ENCODE results near the gene OSR1. TPM values are rescaled to one million over a fixed set of nuclear protein-coding genes. Genes with fewer than 3 reads are reported as not detected.

OSR1 gene
- total RNA-seq (2021; ENCODE audit: unreplicated experiment) (4.4 TPM), Bru-seq, nascent RNA (percentile 51 among the genes with signal in this experiment), BruChase-seq, experiment 1, labeled RNA remaining after a 2-hour chase (percentile 44 among the genes with signal in this experiment), BruChase-seq, experiment 2, labeled RNA remaining after a 6-hour chase (percentile 35 among the genes with signal in this experiment)
- 5.1 TPM for polyA plus RNA-seq (2012; ENCODE audit: insufficient read length)
- long read RNA-seq, transcript OSR1-201 (3 exons, 1,936 nt) = major isoform, 6 of 6 reads
- long read RNA-seq, partial matches to known transcripts = 0 of 6 reads
- long read RNA-seq, other reads (novel, unspliced or antisense) = 0 of 6 reads

DNA sequence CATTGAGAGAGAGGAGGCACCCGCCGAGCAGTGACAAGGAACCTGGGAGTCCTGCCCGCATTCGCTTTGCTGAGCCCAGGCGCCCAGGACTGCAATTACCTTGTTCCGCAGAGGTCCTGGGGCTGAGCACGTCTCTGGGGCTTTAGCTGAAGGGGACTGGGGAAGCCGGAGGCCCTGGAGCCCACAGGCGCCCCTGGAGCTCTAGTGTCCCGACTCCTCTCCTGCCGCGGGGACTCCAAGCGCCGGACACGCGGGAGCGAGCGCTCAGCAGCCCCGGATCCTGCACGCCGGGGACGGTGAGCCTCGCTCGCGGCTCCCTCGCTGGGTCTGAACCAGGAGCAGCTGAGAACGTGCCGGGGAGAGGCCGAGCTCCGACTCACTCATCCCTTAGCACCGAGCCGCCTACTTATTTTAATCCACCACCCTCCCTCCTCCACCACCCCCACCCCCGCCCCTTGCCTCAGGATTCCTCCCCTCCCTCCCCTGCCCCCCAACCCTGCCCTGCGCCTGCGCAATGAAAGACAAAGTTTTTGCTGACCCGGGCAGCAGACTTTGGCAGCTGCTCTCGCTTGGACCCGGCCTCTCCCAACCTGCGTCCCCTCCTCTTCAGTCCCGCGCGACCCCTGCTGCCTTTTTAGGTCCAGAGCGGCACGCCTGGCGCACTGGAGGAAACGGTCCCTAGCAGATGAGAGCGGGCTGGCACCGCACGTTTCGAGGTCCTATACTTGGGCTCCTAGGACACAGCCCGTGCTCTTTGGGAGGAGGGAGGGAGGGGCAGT, at the start of gene OSR1:
OSR1 (minus strand) TSS at position 382 of the 779 bp plus-strand sequence. CDS start 4,818 bp downstream, outside the sequence.
- in situ Hi-C loops (cut with HindIII; ENCODE audit: low pct_unique_long_range_greater_than_20kb, low sequenced_read_pairs) (no loop called here), intact Hi-C loops (cut with micrococcal nuclease; ENCODE audit: unreplicated experiment) (loop anchor here (5.0 kb wide), 1 partner anchor 504 kb away; no protein-coding TSS in a partner anchor)
- H3K36me3 ChIP-seq (ENCODE audit: control insufficient read depth, insufficient read depth, low read length) = no peaks in the 10 kb centered on the region
- ATAC-seq = peak; percentile 73
- no peak within 1 kb of the TSS for H3K27ac ChIP-seq (ENCODE audit: low read length)
- ChIA-PET POLR2A (no interaction called here), CTCF (interaction anchor here (1.2 kb wide), 1 partner anchor 504 kb away, joined by 3 read pairs; no protein-coding TSS in a partner anchor)
- DNase-seq (ENCODE audit: low read depth, low spot score) = no peak
- H3K9me3 ChIP-seq (ENCODE audit: control insufficient read depth, insufficient read depth, low read depth, low read length) = no peaks in the 10 kb centered on the region
- peaks cover 12% of the 10 kb centered on the region; the same call in 1 of the 2 replicates for H3K4me1 ChIP-seq (ENCODE audit: control insufficient read depth, insufficient read depth, low read length)
- H3K27me3 ChIP-seq (ENCODE audit: control insufficient read depth, insufficient read depth, low read length) = peaks cover 14% of the 10 kb centered on the region
- TF ChIP-seq TCF7L2 (IDR thresholded peaks at IDR 0.05; ENCODE audit: low read depth, low read length) = no peak
- TF ChIP-seq CTCF (IDR thresholded peaks at IDR 0.05) = no peak
- TF ChIP-seq, protein P1, sequence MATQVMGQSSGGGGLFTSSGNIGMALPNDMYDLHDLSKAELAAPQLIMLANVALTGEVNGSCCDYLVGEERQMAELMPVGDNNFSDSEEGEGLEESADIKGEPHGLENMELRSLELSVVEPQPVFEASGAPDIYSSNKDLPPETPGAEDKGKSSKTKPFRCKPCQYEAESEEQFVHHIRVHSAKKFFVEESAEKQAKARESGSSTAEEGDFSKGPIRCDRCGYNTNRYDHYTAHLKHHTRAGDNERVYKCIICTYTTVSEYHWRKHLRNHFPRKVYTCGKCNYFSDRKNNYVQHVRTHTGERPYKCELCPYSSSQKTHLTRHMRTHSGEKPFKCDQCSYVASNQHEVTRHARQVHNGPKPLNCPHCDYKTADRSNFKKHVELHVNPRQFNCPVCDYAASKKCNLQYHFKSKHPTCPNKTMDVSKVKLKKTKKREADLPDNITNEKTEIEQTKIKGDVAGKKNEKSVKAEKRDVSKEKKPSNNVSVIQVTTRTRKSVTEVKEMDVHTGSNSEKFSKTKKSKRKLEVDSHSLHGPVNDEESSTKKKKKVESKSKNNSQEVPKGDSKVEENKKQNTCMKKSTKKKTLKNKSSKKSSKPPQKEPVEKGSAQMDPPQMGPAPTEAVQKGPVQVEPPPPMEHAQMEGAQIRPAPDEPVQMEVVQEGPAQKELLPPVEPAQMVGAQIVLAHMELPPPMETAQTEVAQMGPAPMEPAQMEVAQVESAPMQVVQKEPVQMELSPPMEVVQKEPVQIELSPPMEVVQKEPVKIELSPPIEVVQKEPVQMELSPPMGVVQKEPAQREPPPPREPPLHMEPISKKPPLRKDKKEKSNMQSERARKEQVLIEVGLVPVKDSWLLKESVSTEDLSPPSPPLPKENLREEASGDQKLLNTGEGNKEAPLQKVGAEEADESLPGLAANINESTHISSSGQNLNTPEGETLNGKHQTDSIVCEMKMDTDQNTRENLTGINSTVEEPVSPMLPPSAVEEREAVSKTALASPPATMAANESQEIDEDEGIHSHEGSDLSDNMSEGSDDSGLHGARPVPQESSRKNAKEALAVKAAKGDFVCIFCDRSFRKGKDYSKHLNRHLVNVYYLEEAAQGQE (IDR thresholded peaks at IDR 0.05; ENCODE audit: insufficient read depth in 1 of 2, low read depth in 2 of 2, low read length in 1 of 2) = no peak
- no peak for TF ChIP-seq POLR2AphosphoS5 (IDR thresholded peaks at IDR 0.05; ENCODE audit: low read depth, low read length)
- no peak for TF ChIP-seq SIN3A (IDR thresholded peaks at IDR 0.05; ENCODE audit: borderline replicate concordance, insufficient read depth, low read depth, low read length)
- no TSS peak for BruUV-seq (replicated peaks)
- H3K4me3 ChIP-seq (ENCODE audit: low read depth in 2 of 2, low read length in 2 of 2) = peak within 1 kb of the TSS; percentile 66 to 79

DNA sequence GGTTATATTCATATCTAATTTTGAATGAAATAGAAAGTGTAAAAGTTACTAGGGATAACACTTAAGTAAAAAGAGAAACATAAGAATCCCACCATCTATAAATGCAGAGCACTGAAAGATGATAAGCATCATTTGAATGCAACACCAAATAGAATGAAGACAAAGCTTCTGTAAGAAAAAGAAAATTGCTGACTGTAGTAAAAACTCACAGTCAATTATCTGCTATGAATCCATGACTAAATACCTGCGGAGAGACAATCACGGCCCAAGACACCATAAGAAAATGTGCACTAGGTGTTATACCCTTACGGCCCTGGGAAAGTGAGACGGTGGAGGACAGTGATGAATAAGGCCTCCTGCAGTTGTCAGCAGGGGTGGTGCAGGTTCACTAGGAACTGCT, 45.4 kb upstream of the OSR1 start:
- intact Hi-C loops (cut with micrococcal nuclease; ENCODE audit: unreplicated experiment) = no loop called here
- no peak overlapping the region for H3K27ac ChIP-seq (ENCODE audit: low read length)
- in situ Hi-C loops (cut with HindIII; ENCODE audit: low pct_unique_long_range_greater_than_20kb, low sequenced_read_pairs) = no loop called here
- no peak overlapping the region for H3K4me3 ChIP-seq (ENCODE audit: low read depth in 2 of 2, low read length in 2 of 2)
- H3K4me1 ChIP-seq (ENCODE audit: control insufficient read depth, insufficient read depth, low read length) = no peaks in the 10 kb centered on the region
- DNase-seq (ENCODE audit: low read depth, low spot score) (no peak), ATAC-seq (no peak)
- no peaks in the 10 kb centered on the region for H3K27me3 ChIP-seq (ENCODE audit: control insufficient read depth, insufficient read depth, low read length)
- no peak for TF ChIP-seq POLR2AphosphoS5 (IDR thresholded peaks at IDR 0.05; ENCODE audit: low read depth, low read length)
- no peak for TF ChIP-seq SIN3A (IDR thresholded peaks at IDR 0.05; ENCODE audit: borderline replicate concordance, insufficient read depth, low read depth, low read length)
- TF ChIP-seq, protein P1 (IDR thresholded peaks at IDR 0.05; ENCODE audit: insufficient read depth in 1 of 2, low read depth in 2 of 2, low read length in 1 of 2) = no peak
- no peak for TF ChIP-seq TCF7L2 (IDR thresholded peaks at IDR 0.05; ENCODE audit: low read depth, low read length)
- no peak for TF ChIP-seq CTCF (IDR thresholded peaks at IDR 0.05)
- H3K9me3 ChIP-seq (ENCODE audit: control insufficient read depth, insufficient read depth, low read depth, low read length) = no peaks in the 10 kb centered on the region
- BruUV-seq (replicated peaks) = no TSS peak
- no peaks in the 10 kb centered on the region for H3K36me3 ChIP-seq (ENCODE audit: control insufficient read depth, insufficient read depth, low read length)
- ChIA-PET POLR2A (interaction anchor here (0.6 kb wide), 1 partner anchor 856 kb away, joined by 3 read pairs; no protein-coding TSS in a partner anchor), CTCF (interaction anchor here (0.6 kb wide), 1 partner anchor 42 kb away, joined by 6 read pairs; no protein-coding TSS in a partner anchor)
